Hematopoietic multipotent progenitor cell treated with erythropoietin and hydrocortisone succinate and interleukin-3 and kit ligand, for 6 days (in vitro differentiated cells): ENCODE measurements around the gene ZFP62.
"Not testable (repeated sequence)": the region's sequence is repeated elsewhere in the genome, so short reads cannot be mapped to it uniquely, and the experiment has no call there.

Experiments
- DNase-seq: peaks from one replicate; pipeline ENCODE4 v3.0.0-alpha.2; 2015

The ZFP62 gene

GRCh38 chr5:180828756-180829531, 32.1 kb downstream of the ZFP62 start:
- not testable (repeated sequence) for DNase-seq

DNA sequence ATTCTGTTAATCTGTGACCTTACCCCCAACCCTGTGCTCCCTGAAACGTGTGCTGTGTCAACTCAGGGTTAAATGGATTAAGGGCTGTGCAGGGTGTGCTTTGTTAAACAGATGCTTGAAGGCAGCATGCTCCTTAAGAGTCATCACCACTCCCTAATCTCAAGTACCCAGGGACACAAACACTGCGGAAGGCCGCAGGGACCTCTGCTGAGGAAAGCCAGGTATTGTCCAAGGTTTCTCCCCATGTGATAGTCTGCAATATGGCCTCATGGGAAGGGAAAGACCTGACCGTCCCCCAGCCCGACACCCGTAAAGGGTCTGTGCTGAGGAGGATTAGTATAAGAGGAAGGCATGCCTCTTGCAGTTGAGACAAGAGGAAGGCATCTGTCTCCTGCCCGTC, 33.7 kb downstream of the ZFP62 start:
- not testable (repeated sequence) for DNase-seq

DNA sequence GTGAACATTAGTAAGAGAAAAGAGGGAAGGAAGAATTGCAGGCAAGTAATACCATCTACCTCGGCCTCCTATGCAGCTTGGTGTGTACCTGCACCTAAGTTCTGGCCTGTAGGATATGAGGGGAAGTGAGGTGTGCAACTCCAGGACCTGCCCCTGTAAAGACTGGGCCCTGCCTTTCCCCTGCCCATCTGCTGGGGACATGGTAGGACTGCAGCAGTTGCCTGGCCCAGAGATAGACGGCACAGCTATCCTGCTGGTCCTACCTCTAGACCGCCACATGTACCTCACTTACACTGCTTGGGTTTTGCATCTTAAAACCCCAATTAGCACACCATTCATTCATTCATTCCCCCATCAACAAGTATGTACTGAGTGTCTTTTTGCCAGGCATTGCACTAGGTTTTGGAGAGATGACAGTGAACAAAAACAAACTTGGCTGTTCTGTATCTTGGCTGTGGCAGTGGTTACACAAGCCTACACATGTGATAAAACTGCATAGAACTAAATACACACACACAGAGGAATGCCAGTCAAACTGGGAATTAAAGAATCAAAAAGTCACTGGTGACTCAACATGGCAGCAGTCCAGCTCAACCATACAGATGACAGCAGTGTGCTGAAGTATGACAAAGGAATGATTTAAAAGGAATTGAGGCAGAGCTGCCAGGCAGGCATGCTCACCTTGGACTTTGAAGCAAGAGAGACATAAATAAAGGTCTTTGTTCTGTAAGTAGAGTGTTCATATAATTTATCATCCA, 35.1 kb downstream of the ZFP62 start:
- DNase-seq, result no peak

GRCh38 chr5:180824630-180825476, 36.2 kb downstream of the ZFP62 start:
- DNase-seq, result no peak

GRCh38 chr5:180823940-180824629, 37.0 kb downstream of the ZFP62 start:
- DNase-seq, result no peak

GRCh38 chr5:180823346-180823745, 37.7 kb downstream of the ZFP62 start:
- DNase-seq, result no peak

- DNase-seq, result no peak
Observed at GRCh38 chr5:180821538-180821937, 39.5 kb downstream of the ZFP62 start.

- DNase-seq, result no peak
Observed at GRCh38 chr5:180820788-180821321, 40.2 kb downstream of the ZFP62 start.

DNA sequence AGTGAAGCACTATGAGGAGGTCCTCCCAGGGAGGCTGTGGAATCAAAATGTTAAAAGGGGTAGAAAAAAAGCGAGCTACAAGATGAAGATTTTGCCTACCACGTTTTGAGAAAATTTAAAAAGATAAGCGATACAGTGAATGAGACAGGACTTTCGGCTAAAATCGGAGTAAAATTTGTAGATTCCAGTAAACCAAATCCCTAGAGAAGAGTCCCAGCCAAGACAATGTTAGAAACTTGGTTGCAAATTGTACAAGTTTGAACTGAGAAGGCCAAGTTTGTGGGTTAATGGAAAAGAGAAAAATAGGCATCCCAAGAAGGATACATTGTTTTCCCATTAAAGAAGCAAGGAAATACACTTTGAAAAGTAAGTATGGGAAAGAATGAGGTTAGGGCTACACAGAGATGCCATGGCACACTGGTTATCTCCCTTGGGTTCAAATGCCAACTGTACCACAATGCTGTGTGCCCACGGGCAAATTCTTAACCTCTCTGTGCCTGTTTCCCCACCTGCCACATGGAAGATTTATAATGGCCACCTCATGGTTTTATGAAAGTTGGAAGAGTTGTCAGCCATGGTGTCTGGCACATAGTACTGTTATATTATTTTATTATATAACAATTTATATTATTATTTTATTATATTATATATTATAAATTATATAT, 42.3 kb downstream of the ZFP62 start:
- no peak for DNase-seq

DNA sequence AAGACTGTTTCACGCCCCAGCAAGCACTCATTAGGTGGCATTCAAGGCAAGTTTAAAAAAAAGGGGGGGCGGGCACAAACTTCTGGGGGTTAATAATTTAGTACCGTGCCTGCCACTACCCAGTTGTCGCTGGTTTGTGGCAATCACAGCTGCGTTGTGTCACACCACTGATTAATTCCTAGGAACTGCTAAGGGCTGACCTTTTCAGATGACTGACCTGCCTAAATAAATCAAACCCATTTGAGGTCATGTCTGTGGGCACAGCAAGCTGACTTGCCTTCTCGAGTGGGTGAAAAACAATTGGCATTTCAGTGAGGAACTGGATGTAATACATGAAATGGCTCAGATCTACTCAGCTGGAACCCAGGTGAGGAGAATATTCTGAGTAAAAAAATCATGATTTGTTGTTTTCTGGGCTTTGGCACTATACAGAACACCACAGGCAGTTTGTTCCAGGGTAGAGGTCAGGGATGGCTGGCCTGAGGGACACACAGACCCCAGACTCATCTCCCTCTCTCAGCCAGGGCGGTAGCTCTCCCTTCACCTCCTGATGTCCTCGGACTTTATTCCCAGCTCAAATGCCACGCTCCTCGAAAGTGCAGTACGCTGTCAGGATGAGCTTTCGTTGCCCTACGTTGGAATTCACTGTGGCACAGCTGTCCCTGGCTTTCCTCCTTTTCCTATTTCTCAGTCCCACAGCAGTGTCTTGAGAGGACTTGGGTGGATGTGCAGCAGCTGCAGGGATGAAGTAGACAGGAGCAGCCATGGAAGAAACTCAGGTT, 43.0 kb downstream of the ZFP62 start:
- no peak for DNase-seq

GRCh38 chr5:180816608-180817534, 44.2 kb downstream of the ZFP62 start:
- peak; percentile 54 for DNase-seq

GRCh38 chr5:180815293-180815917, 45.7 kb downstream of the ZFP62 start:
- DNase-seq, result no peak

DNA sequence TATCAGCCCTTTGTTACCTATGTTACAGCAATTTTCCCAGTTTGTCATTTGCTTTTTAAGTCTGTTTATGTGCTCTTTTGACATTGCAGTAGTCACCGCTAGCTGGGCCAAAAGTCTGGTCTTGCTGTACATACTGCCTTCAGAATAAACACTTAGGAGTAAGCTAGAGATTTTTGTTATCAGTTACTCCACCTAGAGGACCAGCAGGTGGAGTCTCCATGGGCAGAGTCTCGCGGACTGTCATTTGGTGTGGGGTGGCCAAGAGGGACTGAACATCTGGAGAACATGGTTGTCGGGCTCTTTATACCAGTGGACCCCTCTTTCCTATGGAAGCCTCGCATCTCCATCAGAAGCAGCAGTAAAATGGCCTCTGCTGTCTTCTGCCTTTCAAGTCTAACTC, 47.7 kb downstream of the ZFP62 start:
- no peak for DNase-seq

DNA sequence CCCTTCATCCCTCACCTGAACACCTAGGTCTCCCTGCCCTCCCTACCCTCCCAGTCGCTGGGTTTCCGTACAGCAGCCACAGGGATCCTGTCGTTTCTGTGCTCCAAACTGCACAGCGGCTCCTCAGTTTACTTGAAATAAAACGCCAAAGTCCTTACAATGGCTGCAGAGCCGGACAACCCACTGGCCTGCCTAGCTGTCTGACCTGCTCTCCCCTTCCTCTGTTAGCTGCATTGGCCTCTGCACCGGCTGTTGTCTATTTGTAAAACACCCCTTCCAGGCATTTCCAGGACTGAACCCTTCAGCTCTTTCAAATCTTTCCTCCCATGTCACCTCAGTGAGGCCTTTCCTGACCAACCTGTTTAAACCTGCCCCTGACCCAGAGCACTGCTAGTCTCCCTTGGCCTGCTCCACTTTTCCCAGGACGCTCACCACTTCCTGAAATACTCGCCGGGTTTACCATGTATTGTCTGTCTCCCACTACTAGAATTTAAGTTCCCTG, 49.4 kb downstream of the ZFP62 start:
- DNase-seq, result no peak

GRCh38 chr5:180810959-180811622, 50.0 kb downstream of the ZFP62 start:
- peak; percentile 76 for DNase-seq

DNA sequence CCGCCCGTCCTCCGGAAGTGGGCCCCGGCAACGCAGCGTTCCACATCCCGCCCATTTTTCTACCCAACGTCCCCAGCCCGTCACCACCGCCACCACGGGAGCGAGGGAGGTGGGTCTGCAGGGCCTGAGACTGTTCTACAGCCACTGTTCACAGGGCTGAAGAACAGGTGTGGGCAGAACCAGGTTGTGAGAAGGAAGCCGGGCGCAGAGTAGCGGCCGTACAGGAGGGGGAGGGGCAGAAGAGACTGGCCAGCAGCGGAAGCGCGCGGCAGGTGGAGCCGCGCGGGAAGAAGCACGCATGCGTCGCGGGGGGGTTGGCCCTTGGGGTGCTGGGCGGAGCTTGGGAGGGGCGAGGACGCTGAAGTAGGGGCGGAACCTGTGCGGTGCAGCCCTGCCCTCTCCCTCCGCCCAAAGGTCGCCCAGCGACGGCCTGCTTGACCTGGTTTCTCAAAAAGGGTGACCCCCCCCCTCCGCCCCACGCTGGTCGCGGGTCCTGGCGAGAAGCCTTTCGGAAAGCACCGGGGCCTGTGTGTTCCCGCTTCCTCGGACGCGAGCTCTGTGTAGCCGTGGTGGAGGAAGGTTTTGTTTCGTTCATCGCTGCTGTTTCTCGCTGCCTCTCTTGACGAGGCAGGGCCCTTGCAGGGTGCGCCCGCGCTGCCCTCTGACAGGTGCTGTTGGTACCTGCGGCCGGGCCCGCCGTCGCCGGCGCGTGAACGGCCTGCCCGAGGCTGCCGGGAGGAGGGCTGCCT, 50.7 kb downstream of the ZFP62 start:
- peak; percentile 97 for DNase-seq

- DNase-seq, result peak; percentile 97
Observed at GRCh38 chr5:180809403-180810209, 51.5 kb downstream of the ZFP62 start.
